ENCODE measurements around the gene MAP4K4. TPM values are rescaled to one million over a fixed set of nuclear protein-coding genes. Genes with fewer than 3 reads are reported as not detected.
A peak's percentile ranks its signal among the peaks of the same experiment; 100 is the strongest.

MAP4K4 gene
- total RNA-seq, 3 donors from 2014 or later = 26.4 to 54.6 (median 34.2) TPM

DNA sequence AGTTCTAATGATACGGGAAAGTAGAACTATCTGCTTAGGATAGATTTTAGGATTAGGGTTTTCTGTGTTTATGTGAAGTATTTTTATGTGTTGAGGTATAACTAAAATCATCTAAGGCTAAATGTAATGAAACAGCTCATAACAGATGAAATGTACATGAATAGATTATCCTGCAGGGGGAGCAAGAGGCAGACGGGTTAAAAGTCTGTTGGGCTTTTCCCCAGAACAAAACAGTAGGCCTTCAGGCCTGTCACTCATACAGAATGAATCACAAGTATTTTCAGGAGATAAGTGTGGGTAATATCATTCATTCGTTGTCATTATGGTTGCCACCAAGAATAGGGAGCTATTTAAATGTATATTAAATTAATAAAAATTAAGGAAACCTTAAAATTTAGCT, 186.4 kb downstream of the MAP4K4 start:
- DNase-seq (peak in 1 of 3 donors; percentile 56), ATAC-seq (peak; percentile 91)
- TF ChIP-seq, protein P1, sequence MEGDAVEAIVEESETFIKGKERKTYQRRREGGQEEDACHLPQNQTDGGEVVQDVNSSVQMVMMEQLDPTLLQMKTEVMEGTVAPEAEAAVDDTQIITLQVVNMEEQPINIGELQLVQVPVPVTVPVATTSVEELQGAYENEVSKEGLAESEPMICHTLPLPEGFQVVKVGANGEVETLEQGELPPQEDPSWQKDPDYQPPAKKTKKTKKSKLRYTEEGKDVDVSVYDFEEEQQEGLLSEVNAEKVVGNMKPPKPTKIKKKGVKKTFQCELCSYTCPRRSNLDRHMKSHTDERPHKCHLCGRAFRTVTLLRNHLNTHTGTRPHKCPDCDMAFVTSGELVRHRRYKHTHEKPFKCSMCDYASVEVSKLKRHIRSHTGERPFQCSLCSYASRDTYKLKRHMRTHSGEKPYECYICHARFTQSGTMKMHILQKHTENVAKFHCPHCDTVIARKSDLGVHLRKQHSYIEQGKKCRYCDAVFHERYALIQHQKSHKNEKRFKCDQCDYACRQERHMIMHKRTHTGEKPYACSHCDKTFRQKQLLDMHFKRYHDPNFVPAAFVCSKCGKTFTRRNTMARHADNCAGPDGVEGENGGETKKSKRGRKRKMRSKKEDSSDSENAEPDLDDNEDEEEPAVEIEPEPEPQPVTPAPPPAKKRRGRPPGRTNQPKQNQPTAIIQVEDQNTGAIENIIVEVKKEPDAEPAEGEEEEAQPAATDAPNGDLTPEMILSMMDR (IDR thresholded peaks at IDR 0.05) = peak; percentile 43
- Histone ChIP-seq H3K9me3 (no peaks in the 10 kb centered on the region), H3K36me3 (ENCODE audit: low read depth) (no peaks in the 10 kb centered on the region), H3K4me3 (no peak overlapping the region), H3K4me1 (ENCODE audit: low read depth) (no peaks in the 10 kb centered on the region)
- intact Hi-C loops (cut with DNase I, micrococcal nuclease) = loop anchor here in 1 of 2 donors (10.0 kb wide), 2 partner anchors 81 to 131 kb away; no protein-coding TSS in a partner anchor

- Histone ChIP-seq H3K4me1 (ENCODE audit: low read depth) (no peaks in the 10 kb centered on the region), H3K4me3 (no peak overlapping the region), H3K36me3 (ENCODE audit: low read depth) (no peaks in the 10 kb centered on the region), H3K9me3 (no peaks in the 10 kb centered on the region)
- ATAC-seq (peak; percentile 17), DNase-seq (no peak)
- TF ChIP-seq, protein P1 (IDR thresholded peaks at IDR 0.05) = no peak
- intact Hi-C loops (cut with DNase I, micrococcal nuclease) = loop anchor here in 1 of 2 donors (10.0 kb wide), 2 partner anchors 80 to 130 kb away; no protein-coding TSS in a partner anchor
Observed at GRCh38 chr2:101884423-101884822, 186.9 kb downstream of the MAP4K4 start.

DNA sequence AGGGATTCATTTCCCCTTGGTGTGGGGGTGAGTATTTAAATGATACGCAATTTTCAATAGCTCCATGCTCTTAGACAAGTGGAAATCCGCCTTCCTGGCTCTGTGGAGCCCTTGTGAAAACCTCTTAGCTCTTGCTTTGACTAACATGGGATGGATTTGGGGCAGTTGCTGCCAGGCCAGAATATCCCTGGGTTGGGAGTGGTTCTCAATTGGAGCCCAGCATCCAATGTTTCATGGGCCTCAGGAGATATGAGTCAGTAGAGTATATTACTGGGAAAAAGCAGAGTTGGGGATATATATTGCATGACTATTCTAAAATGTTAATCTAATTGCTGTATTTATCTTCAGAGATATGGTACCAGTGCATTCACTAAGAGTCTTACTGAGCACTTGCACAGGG, 189.8 kb downstream of the MAP4K4 start:
- no peaks in the 10 kb centered on the region for H3K9me3 ChIP-seq
- ATAC-seq (no peak), DNase-seq (no peak)
- intact Hi-C loops (cut with DNase I, micrococcal nuclease) = loop anchor here in 1 of 2 donors (10.0 kb wide), 2 partner anchors 77 to 127 kb away; no protein-coding TSS in a partner anchor
- H3K36me3 ChIP-seq (ENCODE audit: low read depth) = no peaks in the 10 kb centered on the region
- H3K4me1 ChIP-seq (ENCODE audit: low read depth) = no peaks in the 10 kb centered on the region
- H3K4me3 ChIP-seq = no peak overlapping the region
- TF ChIP-seq, protein P1 (IDR thresholded peaks at IDR 0.05) = no peak

DNA sequence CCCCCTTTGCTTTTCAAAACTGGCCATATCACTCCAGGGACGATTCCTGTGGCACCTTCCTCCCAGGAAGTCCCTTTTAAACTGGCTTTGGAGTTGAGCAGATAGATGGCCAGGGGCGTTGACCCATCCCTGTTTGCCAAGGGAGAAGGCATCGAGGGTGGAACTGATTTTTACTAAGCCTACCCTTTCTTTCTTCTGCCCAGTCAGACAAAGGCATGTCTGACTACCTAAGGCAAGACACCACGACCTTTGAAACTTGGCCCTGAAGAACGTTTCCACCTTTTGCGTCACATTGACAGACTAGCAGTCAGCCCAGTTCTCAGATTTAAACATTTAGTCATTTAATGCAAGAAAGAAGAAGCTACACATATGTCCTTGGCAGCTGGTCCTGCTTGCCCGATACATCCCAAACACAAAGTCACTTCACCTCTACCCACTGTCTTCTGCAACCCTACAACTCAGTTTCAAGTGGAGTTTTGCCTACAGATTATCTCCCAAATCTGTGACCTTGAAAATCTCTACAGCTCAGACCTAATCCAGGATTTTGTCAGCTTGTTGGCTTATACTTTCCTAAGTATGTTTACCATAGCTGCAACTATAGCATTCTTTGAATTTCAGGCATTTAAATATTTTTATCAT, 192.1 kb downstream of the MAP4K4 start:
- Histone ChIP-seq H3K9me3 (no peaks in the 10 kb centered on the region), H3K4me1 (ENCODE audit: low read depth) (no peaks in the 10 kb centered on the region), H3K4me3 (no peak overlapping the region), H3K36me3 (ENCODE audit: low read depth) (no peaks in the 10 kb centered on the region)
- TF ChIP-seq, protein P1 (IDR thresholded peaks at IDR 0.05) = no peak
- ATAC-seq = no peak
- intact Hi-C loops (cut with DNase I, micrococcal nuclease) = loop anchor here in 1 of 2 donors (10.0 kb wide), 2 partner anchors 75 to 125 kb away; no protein-coding TSS in a partner anchor
- DNase-seq = no peak

GRCh38 chr2:101892377-101892776, 194.9 kb downstream of the MAP4K4 start:
- no peaks in the 10 kb centered on the region for H3K36me3 ChIP-seq (ENCODE audit: low read depth)
- DNase-seq (no peak), ATAC-seq (no peak)
- no peaks in the 10 kb centered on the region for H3K9me3 ChIP-seq
- no peaks in the 10 kb centered on the region for H3K4me1 ChIP-seq (ENCODE audit: low read depth)
- intact Hi-C loops (cut with DNase I, micrococcal nuclease) = no loop called here
- no peak overlapping the region for H3K4me3 ChIP-seq
- TF ChIP-seq, protein P1 (IDR thresholded peaks at IDR 0.05) = no peak

Data from mucosa of descending colon (tissue), 3 donors.